Esophagus mucosa (tissue), 1 donor: ENCODE results near the gene SRP14. TPM values are rescaled to one million over a fixed set of nuclear protein-coding genes. Genes with fewer than 3 reads are reported as not detected.

Experiments used
- ATAC-seq: fragments of 200-7000 bp; cut with Tn5 transposase; one replicate; pipeline ENCODE4 v1.9.1; 2020
- total RNA-seq: library from RNA; stranded (reverse); gene quantifications from one replicate; pipeline ENCODE4 v1.2.4, GENCODE V29; 2023
- donor health status: DM: yes; HTN: yes; CAD: no.

The SRP14 gene
- total RNA-seq, 1 donor from 2014 or later = 99.7 TPM

DNA sequence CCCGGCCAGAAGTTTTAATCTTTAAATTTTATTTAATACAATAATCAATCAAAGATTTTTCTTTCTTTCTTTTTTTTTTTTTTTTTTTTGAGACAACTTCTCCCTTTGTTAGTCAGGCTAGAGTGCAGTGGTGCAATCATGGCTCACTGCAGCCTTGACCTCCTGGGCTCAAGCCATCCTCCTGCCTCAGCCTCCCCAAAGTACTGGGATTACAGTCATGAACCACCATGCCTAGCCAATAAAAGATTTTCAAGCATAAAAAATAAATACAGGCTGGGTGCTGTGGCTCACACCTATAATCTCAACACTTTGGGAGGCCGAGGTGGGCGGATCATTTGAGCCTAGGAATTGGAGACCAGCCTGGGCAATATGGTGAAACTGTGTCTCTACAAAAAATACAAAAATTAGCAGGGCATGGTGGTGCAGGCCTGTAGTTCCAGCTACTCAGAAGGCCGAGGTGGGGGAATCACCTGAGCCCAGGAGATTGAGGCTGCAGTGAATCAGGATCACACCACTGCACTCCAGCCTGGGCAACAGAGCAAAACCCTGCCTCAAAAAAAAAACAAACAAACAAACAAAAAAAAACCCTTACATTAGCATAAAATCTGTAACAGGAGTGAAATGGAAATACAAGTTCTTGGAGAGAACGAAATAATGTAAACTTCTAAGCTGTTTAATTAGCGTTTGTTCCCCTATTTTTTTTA lies 29.1 kb upstream of the SRP14 start:
- no peak for ATAC-seq

DNA sequence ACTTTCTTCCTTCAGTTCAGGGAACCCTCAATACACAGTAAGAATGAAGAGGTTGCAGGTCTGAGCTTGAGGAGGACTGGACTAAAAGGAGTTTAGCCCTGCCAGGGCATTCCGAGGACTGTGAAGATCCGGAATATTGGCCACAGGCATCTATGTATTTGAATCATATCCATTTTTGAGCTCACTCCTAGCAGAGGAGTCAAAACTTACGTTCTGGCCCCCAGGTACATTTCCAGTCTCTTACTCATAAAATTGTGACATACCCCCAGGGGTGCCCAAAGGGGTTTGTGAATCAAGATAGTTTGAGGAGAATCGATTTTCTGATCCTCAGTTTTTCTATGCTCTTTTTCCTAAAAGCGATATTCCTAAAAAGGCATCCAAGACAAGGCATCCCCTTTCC lies 27.6 kb upstream of the SRP14 start:
- no peak for ATAC-seq

DNA sequence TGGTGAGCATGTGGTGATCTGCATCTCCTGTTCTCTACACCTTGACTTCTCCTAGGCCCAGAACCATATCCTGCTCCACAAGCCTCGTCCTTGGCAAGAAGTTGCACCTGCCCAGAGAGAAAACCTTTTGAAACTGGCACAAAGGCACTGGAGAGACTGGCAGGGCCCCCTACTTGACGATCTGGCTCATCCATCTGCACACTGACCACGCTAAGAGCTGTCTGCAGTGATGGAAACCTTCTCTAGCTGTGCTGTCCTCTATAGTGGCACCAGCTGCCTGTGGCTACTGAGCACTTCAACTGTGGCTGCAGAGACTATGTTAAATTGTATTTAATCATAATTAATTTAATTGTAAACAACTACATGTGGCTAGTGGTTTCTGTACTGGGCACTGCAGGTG lies 26.2 kb upstream of the SRP14 start:
- ATAC-seq = no peak

DNA sequence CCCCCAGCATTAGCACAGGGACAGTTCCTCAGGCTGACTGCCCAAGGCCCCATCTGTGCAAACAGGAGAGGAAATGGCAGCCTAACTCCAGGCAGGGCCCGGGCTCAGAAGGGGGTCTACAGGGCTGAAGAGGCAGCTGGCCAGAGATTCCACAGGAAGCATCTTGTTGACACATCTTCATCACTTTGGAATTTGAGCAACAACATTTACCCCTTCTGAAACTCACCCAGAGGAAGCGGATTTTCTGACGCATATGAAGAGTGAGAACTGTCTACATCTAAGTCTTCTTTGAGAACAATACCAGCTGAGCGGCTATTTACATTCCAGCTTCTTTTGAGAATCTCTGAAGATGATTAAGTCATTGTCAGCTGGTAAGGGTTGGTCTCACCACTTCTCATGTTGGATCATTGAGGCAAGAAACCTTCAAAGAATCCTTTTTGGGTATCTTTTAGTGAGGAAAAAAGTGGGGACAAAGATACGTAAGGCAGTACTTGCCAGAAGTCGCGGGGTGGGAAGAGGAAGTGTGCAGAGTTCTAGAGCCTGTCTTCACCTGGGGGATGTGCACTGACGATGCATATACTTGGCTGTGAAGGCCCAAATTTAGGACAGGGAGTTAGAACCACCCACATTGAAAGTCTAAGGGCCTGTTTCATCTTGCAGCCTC lies 25.4 kb upstream of the SRP14 start:
- no peak for ATAC-seq

DNA sequence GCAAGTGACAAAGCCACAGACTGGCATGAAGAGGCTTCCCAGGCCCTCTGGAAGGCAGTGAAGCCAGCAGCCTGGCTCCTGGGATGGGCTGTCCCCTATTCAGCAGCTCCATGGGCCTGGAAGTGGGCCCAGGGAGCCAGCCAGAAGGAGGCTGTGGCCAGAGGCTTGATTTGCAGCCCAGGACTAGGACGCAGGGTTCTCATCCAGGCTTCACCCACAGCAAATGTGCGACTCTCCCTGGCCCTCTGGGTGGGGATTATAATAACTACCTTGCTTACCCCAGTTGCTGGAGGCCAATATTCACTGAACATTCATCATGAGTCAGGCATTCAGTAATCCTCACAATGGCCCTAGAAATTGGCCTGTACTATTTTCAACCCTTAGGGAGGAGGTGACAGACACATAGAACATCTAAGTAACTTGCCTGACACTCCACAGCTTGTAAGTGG lies 24.6 kb upstream of the SRP14 start:
- ATAC-seq = peak; percentile 76

DNA sequence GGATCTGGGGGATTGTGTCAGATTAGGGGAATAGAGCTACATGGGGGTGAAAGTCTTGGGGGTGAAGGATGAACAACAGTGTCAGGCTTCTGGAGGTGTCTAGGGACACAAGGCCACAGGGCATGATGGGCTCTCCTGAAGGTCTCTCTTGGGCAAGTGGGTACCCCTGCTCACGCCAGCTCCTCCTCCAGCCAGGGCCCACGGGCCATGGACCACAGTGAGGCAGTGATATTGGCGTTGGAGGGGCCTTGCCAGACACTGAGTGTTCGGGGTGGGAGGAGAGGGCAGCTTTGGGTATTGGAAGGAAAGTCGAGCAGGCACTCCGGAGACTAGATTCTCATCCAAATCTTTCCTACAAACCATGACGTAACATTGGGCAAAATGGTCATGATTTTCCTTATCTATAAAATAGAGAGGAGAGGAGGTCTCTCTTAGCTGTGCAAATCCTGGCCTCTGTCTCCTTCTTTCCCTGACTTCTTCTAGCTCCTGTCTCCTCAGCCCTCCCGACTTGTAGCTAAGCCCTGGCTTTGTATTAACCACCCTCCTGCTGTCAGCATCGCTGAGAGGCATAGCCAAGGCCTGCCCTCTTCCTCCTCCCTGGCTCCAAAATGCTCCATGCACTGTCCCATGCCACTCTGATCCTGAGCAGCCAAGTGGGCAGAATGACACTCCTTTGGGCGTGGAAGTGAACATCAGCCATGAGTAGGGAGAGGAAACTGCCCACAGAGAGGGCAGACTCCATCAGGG lies 24.0 kb upstream of the SRP14 start:
- peak; percentile 4 for ATAC-seq

DNA sequence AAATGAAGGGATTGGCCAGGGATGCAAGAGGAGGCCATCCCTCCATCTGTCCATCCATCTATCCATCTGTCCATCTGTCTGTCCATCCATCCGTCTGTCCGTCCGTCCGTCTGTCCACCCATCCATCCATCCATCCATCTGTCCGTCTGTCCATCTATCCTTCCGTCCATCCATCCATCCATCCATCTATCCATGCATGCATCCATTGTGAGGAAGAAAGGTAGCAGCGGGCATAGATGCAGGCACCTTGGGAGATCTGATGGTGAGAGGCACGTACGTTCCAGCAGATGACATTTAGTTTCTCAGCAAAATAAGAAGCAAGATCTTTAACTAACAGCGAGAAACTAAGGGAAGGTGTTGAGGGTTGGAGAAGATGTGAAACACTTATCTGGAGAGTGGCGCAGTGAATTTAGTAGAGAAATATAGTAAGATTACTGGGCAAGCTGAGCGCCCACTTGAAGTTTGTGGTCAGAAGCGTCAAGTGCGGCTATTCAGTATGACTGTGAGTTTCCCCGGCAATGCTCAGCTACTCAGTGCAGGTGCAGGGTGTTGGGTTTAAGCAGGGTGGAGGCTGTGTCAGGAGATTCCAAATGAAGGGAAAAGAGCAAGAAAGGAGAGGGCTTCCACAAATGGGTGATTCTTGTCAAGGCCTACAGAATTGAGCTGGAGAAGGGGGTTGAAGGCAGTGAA lies 22.4 kb upstream of the SRP14 start:
- ATAC-seq = no peak

DNA sequence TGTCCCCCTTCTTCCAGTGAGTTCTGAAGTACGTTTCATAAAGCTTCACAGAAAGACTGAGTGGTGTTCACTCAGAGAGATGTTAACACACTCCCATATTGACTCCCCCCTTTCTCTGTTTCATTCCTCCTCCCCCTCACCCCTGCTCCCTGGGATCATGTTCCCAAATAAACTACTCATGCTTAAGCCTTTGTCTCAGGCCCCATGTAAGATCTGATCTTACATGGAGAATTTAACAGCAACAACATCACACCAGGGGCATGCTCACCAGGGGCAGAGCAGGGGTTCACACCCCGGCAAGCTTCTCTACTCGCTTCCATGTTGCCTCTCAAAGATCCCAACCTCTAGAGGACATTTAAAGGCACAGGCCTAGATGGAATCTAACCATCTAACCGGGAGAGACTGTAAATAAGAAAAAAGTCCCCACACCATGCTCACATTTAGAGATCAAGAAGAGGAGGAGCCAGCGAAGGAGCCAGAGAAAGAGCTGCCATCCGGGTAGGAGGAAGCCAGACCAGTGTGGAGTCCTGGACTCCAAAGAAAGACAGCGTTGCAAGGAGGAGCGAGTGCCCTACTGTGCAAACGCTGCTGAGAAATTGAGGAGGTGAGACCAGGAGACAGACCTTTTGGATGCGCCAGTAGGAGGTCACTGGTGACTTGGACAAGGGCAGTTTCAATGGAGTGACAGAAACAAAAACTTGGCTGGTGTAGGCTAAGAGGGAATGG lies 21.4 kb upstream of the SRP14 start:
- ATAC-seq = no peak

DNA sequence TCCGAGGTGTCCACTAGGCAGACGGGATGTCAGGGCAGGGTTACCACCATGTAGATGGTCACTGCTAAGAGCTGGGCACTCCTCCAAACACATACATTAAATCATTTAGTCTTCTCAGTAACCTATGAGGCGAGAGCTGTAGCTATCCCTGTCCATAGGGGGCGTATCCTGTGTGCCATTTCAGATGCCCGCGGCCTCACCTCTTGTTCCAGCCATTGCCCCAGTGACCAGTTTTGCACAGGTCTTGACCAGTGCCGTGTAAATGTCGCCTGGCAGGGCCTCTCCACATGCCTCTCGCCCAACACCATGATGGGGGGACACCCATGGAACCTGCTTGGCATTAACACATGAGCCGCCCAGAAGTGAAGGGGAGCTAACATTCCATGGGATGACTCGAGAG lies 20.8 kb upstream of the SRP14 start:
- ATAC-seq = no peak

DNA sequence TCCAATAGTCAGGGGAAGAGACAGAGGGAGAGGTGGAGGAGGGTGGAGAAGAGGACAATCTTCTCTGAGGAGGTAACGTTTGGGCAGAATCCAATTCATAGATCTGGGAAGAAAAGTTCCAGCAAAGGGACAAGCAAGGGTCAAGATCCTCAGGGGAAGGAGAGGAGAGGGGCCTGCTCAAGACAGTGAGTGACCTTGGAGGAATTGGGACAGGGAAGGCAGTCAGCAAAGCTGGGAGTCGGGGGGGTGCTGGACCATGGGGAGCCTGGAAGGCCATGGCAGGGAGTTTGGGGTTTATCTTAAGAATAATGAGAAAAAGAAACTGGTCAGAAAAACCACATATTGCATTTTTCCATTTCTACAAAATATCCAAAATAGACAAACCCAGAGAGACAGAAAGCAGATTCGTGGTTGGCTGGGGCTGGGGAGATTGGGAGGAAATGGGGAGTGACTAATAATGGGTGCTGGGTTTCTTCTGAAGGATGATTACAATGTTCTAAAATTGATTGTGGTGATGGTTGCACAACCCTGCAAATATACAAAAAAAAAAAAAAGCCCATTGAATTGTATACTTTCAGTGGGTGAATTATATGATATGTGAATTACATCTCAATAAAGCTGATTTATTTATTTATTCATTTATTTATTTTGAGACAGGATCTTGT lies 19.6 kb upstream of the SRP14 start:
- no peak for ATAC-seq

DNA sequence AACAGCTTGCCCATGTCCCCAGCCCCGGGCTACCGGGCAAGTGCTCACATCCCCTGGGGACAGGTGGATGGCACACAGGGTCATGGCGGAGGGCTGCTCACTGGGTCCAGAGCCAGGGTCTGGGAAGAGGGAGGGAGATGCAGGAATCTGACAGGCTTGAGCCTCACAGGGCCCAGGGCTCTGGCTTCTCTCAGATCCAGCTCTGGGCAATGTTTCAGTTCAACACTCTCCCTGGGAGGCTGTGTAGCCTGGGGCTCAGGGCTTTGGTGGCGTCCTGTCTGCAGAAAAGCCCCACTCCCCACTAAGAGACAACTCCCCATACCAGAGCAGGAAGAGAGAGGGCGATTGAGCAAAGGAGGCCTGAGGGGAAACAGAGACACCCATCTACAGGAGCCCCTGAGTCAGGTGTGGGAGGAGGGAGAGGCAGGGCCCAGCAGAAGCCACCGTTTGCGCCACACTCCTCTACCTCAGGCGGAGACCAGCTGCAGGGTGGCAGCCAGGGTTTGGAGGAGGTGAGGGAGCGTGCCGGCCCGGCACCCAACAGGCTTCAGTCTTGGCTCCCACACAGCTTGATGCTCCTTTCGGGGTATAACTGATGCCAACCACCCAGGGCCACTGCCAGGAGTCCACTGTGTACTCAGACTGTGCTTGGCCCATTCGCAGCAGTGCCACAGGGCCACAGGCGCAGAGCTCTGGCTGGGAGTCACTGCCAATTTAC lies 16.8 kb upstream of the SRP14 start:
- ATAC-seq = peak; percentile 42

DNA sequence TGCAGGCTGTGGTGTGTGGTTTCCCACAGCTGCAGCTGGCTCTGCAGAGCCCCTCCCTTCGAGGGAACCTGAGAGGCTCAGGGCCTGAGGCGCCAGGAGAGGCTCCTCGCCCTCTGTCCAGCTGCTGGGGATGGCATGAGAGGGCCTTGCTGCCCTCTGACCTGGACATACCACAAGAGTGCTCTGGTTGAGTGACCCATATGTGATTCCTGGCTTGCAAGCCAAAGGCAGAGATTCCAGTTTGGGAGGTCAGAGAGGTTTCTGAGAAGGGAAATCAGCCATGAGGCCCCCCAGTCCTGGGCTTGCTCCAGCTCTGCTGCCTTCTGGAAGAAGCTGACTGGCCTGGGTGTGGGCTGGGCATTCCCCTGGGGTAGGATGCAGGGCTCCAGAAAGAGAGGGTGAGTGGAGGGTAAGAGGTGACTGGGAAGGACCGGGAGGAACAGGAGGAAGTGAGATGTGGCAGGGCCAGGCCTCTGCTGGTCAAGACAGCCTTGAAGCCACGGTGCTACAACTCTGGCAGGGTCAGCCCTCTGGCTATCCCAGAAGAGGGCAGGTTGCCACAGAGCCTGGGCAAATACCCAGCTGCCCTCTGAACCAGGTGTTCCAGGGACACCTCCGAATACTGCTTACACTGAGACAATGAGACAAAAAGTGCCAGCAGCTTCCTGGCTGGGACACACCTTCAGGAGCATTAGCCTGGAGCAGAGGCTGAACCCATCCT lies 16.0 kb upstream of the SRP14 start:
- peak; percentile 22 for ATAC-seq

DNA sequence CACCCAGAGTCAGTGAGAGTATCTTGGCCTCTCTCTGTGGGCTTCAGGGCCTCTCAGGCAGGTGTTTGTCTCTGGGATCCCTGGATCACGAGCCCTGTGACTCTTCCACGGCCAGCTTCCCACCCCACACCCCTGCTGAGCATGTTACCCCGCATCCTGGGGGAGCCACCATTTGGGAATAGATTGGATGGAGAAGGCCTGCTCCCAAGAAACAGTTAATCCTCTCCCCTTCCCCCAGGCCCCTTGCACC lies 15.5 kb upstream of the SRP14 start:
- ATAC-seq = no peak

DNA sequence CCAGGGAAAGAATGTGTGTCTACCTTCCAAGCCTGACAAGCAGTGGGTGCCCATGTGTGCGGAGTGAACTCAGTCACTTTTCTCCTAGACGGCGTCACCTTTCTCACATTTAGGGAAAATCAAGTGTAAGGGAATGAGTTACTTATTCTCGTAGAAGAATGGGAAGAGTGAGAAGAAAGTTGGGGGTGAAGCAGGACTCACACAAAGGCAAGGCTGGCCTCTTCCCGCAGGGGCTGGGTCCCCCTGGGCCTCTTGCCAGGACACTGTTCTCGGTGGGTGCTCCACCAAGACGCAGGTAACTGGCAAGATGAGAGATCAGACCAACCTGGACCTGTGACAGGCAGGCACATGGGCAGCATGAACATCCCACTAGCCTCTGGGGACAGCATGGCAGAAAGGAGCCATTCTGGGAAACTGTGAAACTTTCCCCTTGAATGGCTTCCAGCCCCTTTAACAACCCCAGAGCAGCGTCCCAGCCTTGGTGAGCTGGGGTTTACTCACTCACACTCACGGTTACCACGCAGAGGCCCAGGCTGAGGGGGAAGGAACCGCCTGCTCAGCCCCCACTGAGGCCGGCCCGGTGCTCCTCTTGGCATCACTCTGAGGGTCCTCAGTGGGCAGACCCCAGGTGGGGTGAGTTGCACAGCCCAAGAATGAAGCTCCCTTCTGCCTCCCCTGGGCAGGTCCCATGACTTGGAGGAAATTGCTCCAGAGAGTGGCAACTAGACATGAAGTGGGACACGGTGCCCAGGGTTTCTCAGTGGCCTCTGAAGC lies 15.0 kb upstream of the SRP14 start:
- no peak for ATAC-seq

DNA sequence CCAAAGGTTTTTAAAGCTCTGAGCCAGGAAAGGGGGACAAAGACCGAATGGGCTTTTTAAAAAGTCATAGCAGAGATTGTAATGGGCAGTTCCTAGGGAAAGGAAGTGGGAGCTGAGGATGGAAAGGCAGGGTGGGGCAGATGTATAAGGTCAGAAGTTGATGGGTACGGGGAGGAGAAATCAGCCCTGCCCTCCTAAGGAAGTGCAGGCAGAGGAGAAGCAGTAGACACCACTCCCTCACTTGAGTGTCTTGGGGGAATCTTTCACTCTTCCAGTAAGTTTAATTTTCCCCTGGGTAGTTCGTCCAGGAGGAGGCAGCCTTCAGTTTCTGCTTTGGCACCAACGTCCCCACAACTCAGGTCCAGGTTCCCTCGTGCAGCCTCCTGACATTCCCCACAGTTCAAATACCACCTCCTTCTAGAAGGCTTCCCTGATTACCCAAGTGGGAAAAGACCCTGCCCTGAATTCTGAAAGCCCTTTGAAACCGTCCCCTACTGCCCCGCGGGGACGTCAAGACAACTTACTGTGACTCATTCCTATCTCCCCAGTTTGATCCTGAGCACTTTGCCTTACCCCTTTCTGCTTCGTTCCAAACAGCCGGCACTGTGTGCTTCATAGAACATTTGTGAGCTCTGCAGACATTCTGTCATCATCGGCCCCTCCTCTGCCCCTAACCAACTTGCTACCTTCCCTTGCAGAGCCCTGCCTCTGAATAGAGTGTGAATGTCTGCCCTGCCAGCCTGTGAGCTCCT lies 14.3 kb upstream of the SRP14 start:
- ATAC-seq = no peak

DNA sequence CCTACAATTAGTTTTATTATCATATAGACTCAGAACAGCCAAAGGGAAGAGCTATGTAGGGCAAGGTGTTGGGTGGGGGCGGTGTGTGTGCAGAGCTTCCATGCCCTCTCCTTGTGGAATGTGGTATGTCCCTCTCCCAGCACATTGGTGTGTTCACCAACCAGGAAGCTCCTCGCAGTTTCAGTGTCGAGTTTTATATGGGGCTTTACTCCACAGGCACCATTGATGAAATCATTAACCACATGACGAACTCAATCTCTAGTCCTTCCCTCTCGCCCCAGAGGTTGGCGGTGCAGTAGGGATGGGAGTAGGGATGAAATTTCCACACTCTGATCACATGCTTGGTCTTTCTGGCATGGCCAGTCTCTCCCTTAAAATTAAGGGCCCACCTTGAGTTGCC lies 13.6 kb upstream of the SRP14 start:
- ATAC-seq = no peak

DNA sequence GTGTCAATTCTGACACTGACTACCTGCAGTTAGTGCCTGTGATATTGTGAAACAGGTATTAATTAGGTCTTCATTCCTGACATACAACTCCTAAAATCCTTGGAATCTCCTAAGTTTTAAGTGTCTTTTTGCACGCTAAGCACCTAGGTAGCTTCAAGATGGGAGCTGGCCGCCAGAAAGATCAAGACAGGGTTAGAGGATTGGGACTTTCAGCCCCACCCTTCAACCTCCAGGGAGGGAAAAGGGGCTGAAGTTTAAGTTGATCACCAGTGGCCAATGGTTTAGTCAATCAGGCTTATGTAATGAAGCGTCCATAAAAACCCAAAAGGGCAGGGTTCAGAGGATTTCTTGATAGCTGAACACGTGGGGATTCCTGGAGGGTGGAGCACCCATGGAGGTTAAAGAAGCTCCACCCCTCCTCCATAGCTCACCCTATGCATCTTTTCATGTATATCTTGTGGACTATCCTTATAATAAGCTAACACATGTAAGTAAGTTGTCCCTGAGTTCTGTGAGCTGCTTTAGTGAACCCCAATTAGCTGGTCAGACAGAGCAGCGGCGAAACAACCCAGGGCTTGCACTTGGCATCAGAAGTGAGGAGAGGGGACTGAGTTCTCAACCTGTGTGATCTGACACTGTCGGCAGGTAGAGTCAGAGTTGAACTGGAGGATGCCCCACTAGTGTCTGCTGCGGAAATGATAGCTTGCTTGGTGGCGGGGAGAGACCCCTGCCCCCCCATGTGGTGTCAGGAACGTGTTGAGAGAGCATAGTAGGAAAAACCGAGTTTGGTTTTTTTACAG lies 12.8 kb upstream of the SRP14 start:
- no peak for ATAC-seq

DNA sequence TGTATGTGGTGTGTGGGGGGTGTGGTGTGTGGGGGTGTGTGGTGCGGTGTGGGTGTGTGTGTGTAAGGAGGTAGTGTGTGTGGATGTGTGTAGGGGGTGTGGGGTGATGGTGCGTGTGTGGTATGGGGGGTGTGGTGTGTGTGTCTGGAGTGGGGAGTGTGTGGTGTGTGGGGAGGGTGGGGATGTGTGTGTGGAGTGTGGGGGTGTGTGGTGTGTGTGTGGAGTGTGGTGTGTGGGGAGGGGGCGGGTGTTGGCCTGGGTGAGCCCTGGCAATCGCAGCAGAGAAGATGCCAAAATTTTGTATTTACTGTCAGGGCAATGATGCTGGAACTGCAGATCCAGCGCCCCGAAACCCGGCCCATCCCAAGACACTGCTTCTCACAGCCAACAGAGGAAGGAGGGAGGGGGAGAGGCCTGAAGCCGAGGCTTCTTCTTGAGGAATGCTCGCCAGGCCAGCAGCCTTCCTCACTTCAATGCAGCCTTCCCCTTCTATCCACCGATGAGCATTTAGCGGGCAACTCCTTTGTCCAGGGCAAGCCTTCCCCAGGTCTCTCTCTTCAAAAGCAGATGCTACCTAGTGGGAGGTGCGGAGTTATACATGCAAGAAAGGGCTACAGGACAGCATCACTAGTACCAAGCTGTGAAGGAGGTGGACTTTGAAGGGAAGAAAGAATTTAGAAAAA lies 11.9 kb upstream of the SRP14 start:
- ATAC-seq = peak; percentile 1
